Calu3 (cell line): ENCODE data around the gene KRT222. TPM values are rescaled to one million over a fixed set of nuclear protein-coding genes. Genes with fewer than 3 reads are reported as not detected.

Source experiments
- BruUV-seq: library from RNA; stranded (reverse); fragments of 400-500 nt; replicated peaks from 2 replicates; lab custom pipeline; 2021; lab: Mats Ljungman, UMichigan
- CTCF ChIA-PET: fragments of 300-600 bp; sonication (Branson Sonifier 250); formaldehyde crosslinking; loops from one replicate; lab custom pipeline; 2022; ENCODE audit warnings: antibody characterized with exemption; lab: Charles Lee
- DNase-seq: peaks from one replicate; pipeline ENCODE4 v3.0.0; 2022
- H3K27ac Mint-ChIP-seq: one replicate; pipeline ENCODE4 v1.8.0; 2022; ENCODE audit warnings: mixed read lengths; ENCODE audit not compliant: unreplicated experiment
- H3K27me3 Mint-ChIP-seq: one replicate; pipeline ENCODE4 v1.8.0; 2022; ENCODE audit warnings: mixed read lengths; ENCODE audit not compliant: unreplicated experiment
- H3K36me3 Mint-ChIP-seq: one replicate; pipeline ENCODE4 v1.8.0; 2022; ENCODE audit warnings: mild to moderate bottlenecking, moderate library complexity, mixed read lengths; ENCODE audit not compliant: insufficient read depth, unreplicated experiment
- H3K4me1 Mint-ChIP-seq: one replicate; pipeline ENCODE4 v1.8.0; 2022; ENCODE audit warnings: mild to moderate bottlenecking, low read depth, mixed read lengths; ENCODE audit not compliant: unreplicated experiment
- H3K4me3 Mint-ChIP-seq: one replicate; pipeline ENCODE4 v1.8.0; 2022; ENCODE audit warnings: mild to moderate bottlenecking, low read depth, moderate library complexity, mixed read lengths; ENCODE audit not compliant: unreplicated experiment
- H3K9me3 Mint-ChIP-seq: one replicate; pipeline ENCODE4 v1.8.0; 2022; ENCODE audit warnings: low read depth, mixed read lengths; ENCODE audit not compliant: unreplicated experiment
- intact Hi-C: fragments of 100-400 bp; cut with micrococcal nuclease; formaldehyde crosslinking; loops from one replicate; pipeline ENCODE4 v1.10.0; 2022; ENCODE audit not compliant: unreplicated experiment
- total RNA-seq: library from RNA; stranded (reverse); gene quantifications from 2 replicates; pipeline ENCODE4 v1.2.3, GENCODE V29; 2022
- TF ChIP-seq, protein P1 (sequence below): fragments of 200-600 bp; IDR thresholded peaks from one replicate; pipeline ENCODE4 v1.8.0; 2022; ENCODE audit warnings: antibody characterized with exemption; ENCODE audit not compliant: unreplicated experiment

Gene KRT222
- total RNA-seq, 1 experiment from 2014 or later, result not detected

DNA sequence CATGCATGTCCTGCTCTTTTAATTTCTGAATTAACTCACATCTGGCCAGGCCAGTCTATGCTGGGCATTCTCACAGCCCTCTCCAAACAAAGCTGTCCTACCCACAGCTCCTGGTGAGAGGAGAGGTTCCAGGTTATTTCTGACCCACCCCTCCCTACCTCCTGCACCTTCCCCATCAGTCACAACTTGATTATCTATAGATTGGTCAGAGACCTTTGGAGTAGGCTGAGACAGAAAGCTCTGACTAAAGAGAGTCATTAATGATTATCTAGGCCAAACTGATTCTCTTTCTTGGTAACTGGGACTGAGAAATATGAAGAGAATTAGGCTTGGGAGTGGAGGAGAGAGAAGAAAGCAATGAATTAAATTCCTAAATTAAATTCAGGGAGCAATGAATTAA is 1.4 kb upstream of the KRT222 start:
- Mint-ChIP-seq H3K36me3 (no peaks in the 10 kb centered on the region), H3K27me3 (peaks cover 87% of the 10 kb centered on the region), H3K4me1 (peaks cover 19% of the 10 kb centered on the region), H3K4me3 (no peak overlapping the region), H3K27ac (no peak overlapping the region), H3K9me3 (no peaks in the 10 kb centered on the region)
- no peak for DNase-seq
- TF ChIP-seq, protein P1, sequence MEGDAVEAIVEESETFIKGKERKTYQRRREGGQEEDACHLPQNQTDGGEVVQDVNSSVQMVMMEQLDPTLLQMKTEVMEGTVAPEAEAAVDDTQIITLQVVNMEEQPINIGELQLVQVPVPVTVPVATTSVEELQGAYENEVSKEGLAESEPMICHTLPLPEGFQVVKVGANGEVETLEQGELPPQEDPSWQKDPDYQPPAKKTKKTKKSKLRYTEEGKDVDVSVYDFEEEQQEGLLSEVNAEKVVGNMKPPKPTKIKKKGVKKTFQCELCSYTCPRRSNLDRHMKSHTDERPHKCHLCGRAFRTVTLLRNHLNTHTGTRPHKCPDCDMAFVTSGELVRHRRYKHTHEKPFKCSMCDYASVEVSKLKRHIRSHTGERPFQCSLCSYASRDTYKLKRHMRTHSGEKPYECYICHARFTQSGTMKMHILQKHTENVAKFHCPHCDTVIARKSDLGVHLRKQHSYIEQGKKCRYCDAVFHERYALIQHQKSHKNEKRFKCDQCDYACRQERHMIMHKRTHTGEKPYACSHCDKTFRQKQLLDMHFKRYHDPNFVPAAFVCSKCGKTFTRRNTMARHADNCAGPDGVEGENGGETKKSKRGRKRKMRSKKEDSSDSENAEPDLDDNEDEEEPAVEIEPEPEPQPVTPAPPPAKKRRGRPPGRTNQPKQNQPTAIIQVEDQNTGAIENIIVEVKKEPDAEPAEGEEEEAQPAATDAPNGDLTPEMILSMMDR, result no peak
- no TSS peak for BruUV-seq
- intact Hi-C loops, result no loop called here
- CTCF ChIA-PET, result interaction anchor here (0.5 to 7.1 kb wide), 30 partner anchors 11 to 607 kb away, joined by 3 to 55 read pairs (median 5); partner anchors contain the start of gene SMARCE1

DNA sequence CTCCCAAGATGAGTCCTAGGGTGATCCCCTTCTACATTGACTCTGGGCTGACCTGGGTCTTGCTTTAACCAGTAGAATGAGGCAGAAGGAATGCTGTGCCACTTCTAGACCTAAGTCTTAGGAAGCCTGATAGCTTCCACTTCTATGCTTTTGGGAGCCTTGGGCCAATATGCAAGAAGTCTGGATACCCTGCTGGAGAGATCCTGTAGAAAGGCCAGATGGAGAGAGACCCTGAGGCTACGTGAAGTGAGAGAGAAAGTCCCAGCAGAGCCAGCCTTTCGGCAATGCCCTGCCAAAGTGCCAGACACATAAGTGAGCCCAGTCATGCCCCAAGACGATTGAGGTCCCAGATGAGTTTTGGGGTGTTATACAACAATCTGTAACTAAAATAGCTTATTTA is 1.7 kb downstream of the KRT222 start:
- no peaks in the 10 kb centered on the region for H3K9me3 Mint-ChIP-seq
- peaks cover 86% of the 10 kb centered on the region for H3K27me3 Mint-ChIP-seq
- intact Hi-C loops, result no loop called here
- no TSS peak for BruUV-seq
- no peak for DNase-seq
- no peak overlapping the region for H3K27ac Mint-ChIP-seq
- TF ChIP-seq, protein P1, result no peak
- no peaks in the 10 kb centered on the region for H3K36me3 Mint-ChIP-seq
- H3K4me3 Mint-ChIP-seq, result no peak overlapping the region
- CTCF ChIA-PET, result interaction anchor here (0.6 to 7.1 kb wide), 17 partner anchors 9 to 1161 kb away, joined by 3 to 55 read pairs (median 4); partner anchors contain the start of gene SMARCE1
- peaks cover 19% of the 10 kb centered on the region for H3K4me1 Mint-ChIP-seq

DNA sequence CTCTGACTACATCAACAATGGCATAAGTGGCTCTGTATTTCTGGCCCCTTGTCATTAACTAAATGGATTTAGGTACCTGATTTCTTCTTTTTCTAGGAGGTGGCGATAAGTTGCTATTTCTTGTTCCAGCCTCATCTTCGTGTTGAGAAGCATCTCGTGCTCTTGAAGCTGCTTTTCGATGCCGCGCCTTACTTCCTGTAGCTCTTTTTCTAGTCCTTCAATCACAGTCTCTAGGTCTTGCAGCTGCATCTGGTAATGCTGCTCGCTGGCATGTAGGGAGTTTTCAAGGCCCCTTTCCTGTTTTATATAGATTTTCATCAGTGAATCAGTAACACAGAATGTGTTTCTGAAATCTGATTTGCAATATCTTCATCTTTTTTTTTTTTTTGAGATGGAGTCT is 5.1 kb downstream of the KRT222 start:
- no TSS peak for BruUV-seq
- no peaks in the 10 kb centered on the region for H3K9me3 Mint-ChIP-seq
- peaks cover 4% of the 10 kb centered on the region for H3K4me1 Mint-ChIP-seq
- CTCF ChIA-PET, result interaction anchor here (0.7 to 2.9 kb wide), 20 partner anchors 8 to 1025 kb away, joined by 3 to 43 read pairs (median 4); partner anchors contain the start of gene SMARCE1
- H3K27me3 Mint-ChIP-seq, result peaks cover 75% of the 10 kb centered on the region
- H3K4me3 Mint-ChIP-seq, result no peak overlapping the region
- intact Hi-C loops, result no loop called here
- H3K27ac Mint-ChIP-seq, result no peak overlapping the region
- TF ChIP-seq, protein P1, result no peak
- no peak for DNase-seq
- H3K36me3 Mint-ChIP-seq, result no peaks in the 10 kb centered on the region

DNA sequence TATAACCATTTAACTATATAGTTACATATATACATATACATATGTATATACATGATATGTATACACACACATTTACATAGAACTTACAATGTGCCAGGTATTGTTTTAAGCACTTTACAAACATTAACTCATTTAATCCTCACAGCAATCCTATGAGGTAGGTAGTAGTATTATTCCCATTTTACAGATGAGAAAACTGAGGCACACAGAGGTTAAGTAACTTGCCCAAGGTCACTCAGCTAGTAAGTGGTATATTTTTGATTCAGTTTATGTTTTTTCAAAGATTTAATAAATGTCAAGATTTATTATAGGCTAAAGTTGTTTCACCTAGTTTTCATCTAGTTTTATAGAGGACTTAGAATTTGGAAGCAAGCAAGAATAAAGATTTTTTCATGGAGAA is 6.6 kb downstream of the KRT222 start:
- no peak for DNase-seq
- Mint-ChIP-seq H3K27ac (no peak overlapping the region), H3K9me3 (no peaks in the 10 kb centered on the region), H3K27me3 (peaks cover 62% of the 10 kb centered on the region), H3K36me3 (no peaks in the 10 kb centered on the region), H3K4me3 (no peak overlapping the region), H3K4me1 (no peaks in the 10 kb centered on the region)
- BruUV-seq, result no TSS peak
- TF ChIP-seq, protein P1, result no peak
- CTCF ChIA-PET, result interaction anchor here (1.0 to 2.9 kb wide), 3 partner anchors 11 to 15 kb away, joined by 4 to 43 read pairs (median 8); partner anchors contain the start of gene SMARCE1
- intact Hi-C loops, result no loop called here
